ENCODE data around the gene SLC30A2.
A peak's percentile ranks its signal among the peaks of the same experiment; 100 is the strongest.

Gene SLC30A2

DNA sequence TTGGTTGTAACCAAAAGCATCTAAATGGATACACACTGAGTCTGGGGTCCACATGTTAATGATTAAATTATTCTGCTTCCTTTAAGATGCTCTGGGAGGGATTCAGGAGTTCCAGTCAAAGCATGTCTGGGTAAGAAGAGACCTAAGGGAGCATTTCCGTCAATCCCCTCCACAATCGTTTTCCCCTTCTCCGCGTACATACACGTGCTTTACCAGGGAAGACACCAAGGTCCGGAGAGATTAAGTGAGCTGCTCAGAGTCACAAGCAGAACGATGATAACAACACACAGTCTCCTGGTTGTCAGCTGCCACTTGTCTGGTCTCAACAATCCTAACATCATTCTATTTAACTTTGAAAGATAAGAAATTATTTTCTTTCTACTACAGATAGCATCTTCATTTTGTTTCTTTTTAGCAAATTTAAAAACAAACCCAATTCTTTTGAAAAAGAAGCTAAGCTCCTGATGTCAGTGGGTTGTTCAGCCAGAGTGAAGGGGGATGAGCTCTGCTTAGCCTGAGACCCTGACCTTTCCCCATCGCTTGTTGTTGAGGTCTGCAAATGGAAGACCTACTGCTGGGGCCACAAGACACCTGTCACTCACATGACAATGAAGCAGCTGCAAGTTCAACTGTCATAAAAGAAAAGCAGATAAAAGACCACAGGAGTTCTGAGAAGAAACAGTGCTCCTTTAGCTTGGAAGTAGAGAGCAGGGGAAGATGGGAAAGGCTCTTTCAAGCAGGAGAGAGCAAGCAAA lies 52.5 kb downstream of the SLC30A2 start:
- TF ChIP-seq, protein P1, sequence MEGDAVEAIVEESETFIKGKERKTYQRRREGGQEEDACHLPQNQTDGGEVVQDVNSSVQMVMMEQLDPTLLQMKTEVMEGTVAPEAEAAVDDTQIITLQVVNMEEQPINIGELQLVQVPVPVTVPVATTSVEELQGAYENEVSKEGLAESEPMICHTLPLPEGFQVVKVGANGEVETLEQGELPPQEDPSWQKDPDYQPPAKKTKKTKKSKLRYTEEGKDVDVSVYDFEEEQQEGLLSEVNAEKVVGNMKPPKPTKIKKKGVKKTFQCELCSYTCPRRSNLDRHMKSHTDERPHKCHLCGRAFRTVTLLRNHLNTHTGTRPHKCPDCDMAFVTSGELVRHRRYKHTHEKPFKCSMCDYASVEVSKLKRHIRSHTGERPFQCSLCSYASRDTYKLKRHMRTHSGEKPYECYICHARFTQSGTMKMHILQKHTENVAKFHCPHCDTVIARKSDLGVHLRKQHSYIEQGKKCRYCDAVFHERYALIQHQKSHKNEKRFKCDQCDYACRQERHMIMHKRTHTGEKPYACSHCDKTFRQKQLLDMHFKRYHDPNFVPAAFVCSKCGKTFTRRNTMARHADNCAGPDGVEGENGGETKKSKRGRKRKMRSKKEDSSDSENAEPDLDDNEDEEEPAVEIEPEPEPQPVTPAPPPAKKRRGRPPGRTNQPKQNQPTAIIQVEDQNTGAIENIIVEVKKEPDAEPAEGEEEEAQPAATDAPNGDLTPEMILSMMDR (conservative IDR thresholded peaks at IDR 0.05; ENCODE audit: control insufficient read depth, insufficient read depth, low read depth, low read length): no peak
- no peak overlapping the region for H3K4me3 ChIP-seq (ENCODE audit: control insufficient read depth, low read depth, low read length)
- DNase-seq (ENCODE audit: low read depth): no peak

DNA sequence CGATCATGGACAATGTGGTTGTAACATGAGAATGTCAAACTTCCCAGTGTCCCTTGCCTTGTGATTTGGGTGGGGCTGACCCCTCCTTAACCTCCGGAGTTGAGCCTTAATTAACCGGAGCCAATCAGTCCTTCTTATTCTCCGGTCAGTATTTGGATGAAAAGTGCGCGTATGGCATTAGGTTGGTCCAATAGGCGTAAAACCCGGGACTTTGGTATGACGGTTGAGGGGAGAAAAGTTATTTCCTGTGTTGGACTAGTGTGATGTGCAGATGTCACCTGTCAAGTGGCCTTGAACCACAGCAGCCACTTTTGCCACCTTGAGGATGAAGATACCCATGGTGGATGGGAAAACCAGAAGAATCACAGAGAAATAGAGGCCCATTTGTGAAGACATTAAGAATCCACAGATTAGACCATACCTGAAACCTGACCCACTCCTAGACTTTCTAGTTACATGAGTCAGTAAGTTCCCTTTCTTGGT lies 53.2 kb downstream of the SLC30A2 start:
- TF ChIP-seq, protein P1 (conservative IDR thresholded peaks at IDR 0.05; ENCODE audit: control insufficient read depth, insufficient read depth, low read depth, low read length): no peak
- no peak for DNase-seq (ENCODE audit: low read depth)
- no peak overlapping the region for H3K4me3 ChIP-seq (ENCODE audit: control insufficient read depth, low read depth, low read length)

DNA sequence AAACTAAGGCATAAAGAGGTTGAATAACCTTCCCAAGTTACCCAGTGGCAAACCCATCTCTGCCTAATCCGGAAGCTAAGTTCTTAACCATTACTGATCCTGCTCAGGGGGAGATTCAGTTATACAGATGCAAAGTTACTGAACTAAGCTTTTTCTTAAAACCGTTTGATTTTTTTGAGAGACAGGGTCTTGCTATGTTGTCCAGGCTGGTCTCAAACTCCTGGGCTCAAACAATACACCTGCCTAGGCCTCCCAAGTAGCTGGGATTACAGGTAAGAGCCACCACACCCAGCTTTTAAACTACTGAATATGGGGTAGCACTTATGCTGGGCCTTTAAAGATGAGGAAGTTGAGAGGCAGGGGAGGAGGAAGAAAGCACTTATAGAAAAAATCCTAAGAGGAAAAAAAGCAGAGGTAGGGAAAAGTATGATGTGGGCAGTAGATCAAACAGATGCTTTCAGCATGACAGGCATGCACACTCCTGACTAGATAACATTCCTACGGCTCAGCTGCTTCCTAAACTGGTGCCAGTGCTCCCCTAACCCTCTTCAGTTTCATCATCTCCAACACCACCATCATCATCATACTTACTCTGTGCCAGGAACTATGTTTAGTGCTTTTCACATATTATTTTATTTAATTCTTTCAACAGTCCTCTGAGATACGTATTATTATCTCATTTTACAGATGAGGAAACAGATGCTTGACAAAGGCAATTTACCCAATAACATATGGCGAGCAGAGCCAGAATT lies 53.8 kb downstream of the SLC30A2 start:
- peak; percentile 17 for DNase-seq (ENCODE audit: low read depth)
- H3K4me3 ChIP-seq (ENCODE audit: control insufficient read depth, low read depth, low read length): no peak overlapping the region
- TF ChIP-seq, protein P1 (conservative IDR thresholded peaks at IDR 0.05; ENCODE audit: control insufficient read depth, insufficient read depth, low read depth, low read length): no peak

DNA sequence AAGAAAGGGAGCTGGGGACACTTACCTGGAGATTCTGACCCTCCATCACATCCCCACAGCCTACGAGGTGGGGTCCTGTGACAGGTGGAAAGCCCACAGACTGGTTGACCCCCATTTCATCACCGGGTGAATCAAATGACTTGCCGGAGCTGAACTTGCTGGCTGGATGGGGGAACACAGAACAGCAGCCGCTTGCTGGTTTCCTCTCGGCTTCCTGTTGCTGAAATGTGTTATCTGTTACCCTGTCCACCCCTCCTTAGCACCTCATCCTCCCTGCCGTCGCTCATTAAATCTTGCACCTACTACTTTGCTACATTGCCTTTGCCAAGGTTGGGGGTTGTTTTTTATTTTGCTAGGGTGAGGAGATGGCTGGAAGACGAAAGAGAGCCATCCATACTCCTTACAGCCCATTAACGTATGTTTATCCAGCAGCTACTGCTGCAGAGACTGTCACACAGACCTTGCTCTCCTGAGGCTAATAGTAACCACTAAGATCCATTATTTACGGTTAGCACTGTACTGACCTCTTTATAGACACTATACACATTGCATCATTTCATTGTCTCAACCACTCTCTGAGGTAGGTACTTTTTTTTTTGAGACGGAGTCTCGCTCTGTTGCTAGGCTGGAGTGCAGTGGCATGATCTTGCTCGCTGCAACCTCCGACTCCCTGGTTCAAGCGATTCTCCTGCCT lies 55.1 kb downstream of the SLC30A2 start:
- no peak for DNase-seq (ENCODE audit: low read depth)
- TF ChIP-seq, protein P1 (conservative IDR thresholded peaks at IDR 0.05; ENCODE audit: control insufficient read depth, insufficient read depth, low read depth, low read length): no peak
- H3K4me3 ChIP-seq (ENCODE audit: control insufficient read depth, low read depth, low read length): no peak overlapping the region

DNA sequence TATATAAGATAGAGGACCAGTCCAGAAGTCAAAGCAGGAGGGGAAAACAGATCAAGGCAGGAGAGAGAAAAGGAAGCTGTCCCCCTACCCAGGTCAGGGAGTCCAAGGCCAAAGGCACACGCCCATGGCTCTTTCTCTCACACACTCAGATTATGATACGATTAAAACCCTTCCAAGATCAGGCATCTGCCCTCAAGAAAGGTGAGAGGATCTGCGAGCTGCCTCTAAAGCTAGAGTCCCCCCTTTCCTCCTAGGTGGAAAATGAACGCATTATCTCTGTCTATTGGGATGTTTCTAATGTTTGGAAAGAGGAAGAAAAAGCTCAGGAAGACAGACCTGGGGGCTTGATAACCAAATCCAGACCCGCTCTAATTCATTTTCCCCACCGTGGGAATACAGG lies 55.7 kb downstream of the SLC30A2 start:
- TF ChIP-seq, protein P1 (conservative IDR thresholded peaks at IDR 0.05; ENCODE audit: control insufficient read depth, insufficient read depth, low read depth, low read length): no peak
- no peak for DNase-seq (ENCODE audit: low read depth)
- no peak overlapping the region for H3K4me3 ChIP-seq (ENCODE audit: control insufficient read depth, low read depth, low read length)

DNA sequence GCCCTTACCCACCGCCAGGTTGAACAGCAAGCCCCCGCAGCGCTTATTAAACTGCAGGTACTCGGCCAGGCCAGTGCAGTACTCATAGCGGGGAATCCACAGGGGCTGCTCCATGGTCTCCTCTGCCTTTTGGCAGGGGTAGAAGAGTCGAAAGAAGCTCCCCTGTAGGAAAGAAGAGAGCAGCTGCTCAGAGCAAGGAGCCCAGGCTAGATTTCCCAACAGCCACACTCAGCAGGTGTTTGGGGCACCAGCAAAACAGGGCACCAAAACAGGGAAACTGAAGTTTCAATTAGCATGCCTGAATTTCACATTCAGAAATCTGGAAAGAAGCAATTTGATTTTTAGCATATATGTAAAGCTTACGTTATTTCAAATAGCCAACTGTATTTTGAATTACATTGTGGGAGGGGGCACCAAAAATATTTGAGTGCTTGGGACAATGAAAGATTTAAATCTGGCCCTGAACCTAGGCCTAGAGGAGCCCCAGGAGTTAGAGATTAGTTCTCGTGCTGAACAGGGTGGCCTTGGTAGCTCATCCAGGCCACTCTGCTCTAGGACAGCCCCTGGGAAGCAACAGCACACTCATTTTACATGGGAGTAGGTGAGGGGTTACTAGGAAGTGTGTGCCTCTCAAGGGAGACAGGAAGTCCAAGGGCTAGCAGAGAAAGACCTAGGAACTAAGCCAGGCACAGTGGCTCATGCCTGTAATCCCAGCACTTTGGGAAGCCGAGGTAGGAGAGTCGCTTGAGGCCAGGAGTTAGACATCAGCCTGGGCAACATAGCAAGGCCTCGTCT lies 56.3 kb downstream of the SLC30A2 start:
- DNase-seq (ENCODE audit: low read depth): peak; percentile 50
- no peak overlapping the region for H3K4me3 ChIP-seq (ENCODE audit: control insufficient read depth, low read depth, low read length)

More for the DNA sequence above, 56.3 kb downstream of the SLC30A2 start:
- TF ChIP-seq, protein P1 (conservative IDR thresholded peaks at IDR 0.05; ENCODE audit: control insufficient read depth, insufficient read depth, low read depth, low read length): no peak
